HL-60 (cell line): ENCODE measurements around the gene SFRP4.

Experiments
- DNase-seq, 2 experiments: peaks; one replicate each; pipeline ENCODE4 v3.0.0-alpha.2; 2010 to 2020; ENCODE audit warnings: low read depth in 1 of 2, low spot score in 1 of 2
- H3K27ac ChIP-seq: fragments of 250-450 bp; sonication (Bioruptor Pico); replicated peaks from 2 replicates; pipeline ENCODE4 v1.5.1; 2020; ENCODE audit warnings: mild to moderate bottlenecking, moderate library complexity
- H3K27me3 ChIP-seq: fragments of 250-450 bp; sonication (Bioruptor Pico); 2 replicates; pipeline ENCODE4 v1.5.1; 2021; ENCODE audit warnings: mild to moderate bottlenecking, moderate library complexity; ENCODE audit not compliant: insufficient read depth, poor library complexity, severe bottlenecking
- H3K4me3 ChIP-seq: replicated peaks from 2 replicates; pipeline ENCODE4 v1.5.1; 2011; ENCODE audit warnings: mild to moderate bottlenecking, control low read depth, low read length; ENCODE audit not compliant: insufficient read depth
- GABPA ChIP-seq: IDR thresholded peaks from 2 replicates; pipeline ENCODE4 v1.6.1; 2012; ENCODE audit warnings: low read depth
- POLR2AphosphoS5 ChIP-seq: IDR thresholded peaks from 2 replicates; pipeline ENCODE4 v1.6.1; 2012; ENCODE audit warnings: low read depth
- SPI1 ChIP-seq: IDR thresholded peaks from 2 replicates; pipeline ENCODE4 v1.6.1; 2012; ENCODE audit warnings: low read depth, mild to moderate bottlenecking, borderline replicate concordance
- TF ChIP-seq, protein P1 (sequence below): IDR thresholded peaks from 2 replicates; pipeline ENCODE4 v1.6.1; 2012; ENCODE audit warnings: low read depth; ENCODE audit not compliant: insufficient replicate concordance
- TF ChIP-seq, protein P2 (sequence below): IDR thresholded peaks from one replicate; pipeline ENCODE4 v1.5.1; 2011; ENCODE audit warnings: low read length, control low read depth, inconsistent platforms; ENCODE audit not compliant: insufficient read depth

Gene SFRP4

DNA sequence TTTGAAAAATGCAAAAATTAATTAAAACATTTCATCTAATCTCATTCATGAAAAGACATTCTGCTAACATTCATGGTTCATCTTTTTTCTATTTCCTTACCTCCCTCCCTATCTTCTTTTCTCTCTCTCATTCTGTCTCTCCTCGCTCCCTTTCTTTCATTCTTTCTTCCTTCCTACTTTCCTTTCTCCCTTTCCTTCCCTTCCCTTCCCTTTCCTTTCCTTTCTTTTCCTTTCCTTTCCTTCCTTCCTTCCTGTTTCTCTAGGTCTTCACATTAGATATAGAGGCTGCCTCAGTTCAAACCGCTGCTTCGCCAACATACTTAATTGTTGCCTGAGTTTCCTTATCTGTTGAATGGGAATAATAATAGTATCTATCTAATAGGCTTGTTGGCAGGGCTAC, 21.9 kb downstream of the SFRP4 start:
- H3K27me3 ChIP-seq = no peaks in the 10 kb centered on the region
- no peak overlapping the region for H3K4me3 ChIP-seq
- no peak for DNase-seq
- TF ChIP-seq, protein P1, sequence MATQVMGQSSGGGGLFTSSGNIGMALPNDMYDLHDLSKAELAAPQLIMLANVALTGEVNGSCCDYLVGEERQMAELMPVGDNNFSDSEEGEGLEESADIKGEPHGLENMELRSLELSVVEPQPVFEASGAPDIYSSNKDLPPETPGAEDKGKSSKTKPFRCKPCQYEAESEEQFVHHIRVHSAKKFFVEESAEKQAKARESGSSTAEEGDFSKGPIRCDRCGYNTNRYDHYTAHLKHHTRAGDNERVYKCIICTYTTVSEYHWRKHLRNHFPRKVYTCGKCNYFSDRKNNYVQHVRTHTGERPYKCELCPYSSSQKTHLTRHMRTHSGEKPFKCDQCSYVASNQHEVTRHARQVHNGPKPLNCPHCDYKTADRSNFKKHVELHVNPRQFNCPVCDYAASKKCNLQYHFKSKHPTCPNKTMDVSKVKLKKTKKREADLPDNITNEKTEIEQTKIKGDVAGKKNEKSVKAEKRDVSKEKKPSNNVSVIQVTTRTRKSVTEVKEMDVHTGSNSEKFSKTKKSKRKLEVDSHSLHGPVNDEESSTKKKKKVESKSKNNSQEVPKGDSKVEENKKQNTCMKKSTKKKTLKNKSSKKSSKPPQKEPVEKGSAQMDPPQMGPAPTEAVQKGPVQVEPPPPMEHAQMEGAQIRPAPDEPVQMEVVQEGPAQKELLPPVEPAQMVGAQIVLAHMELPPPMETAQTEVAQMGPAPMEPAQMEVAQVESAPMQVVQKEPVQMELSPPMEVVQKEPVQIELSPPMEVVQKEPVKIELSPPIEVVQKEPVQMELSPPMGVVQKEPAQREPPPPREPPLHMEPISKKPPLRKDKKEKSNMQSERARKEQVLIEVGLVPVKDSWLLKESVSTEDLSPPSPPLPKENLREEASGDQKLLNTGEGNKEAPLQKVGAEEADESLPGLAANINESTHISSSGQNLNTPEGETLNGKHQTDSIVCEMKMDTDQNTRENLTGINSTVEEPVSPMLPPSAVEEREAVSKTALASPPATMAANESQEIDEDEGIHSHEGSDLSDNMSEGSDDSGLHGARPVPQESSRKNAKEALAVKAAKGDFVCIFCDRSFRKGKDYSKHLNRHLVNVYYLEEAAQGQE = no peak
- TF ChIP-seq SPI1 = no peak
- TF ChIP-seq, protein P2, sequence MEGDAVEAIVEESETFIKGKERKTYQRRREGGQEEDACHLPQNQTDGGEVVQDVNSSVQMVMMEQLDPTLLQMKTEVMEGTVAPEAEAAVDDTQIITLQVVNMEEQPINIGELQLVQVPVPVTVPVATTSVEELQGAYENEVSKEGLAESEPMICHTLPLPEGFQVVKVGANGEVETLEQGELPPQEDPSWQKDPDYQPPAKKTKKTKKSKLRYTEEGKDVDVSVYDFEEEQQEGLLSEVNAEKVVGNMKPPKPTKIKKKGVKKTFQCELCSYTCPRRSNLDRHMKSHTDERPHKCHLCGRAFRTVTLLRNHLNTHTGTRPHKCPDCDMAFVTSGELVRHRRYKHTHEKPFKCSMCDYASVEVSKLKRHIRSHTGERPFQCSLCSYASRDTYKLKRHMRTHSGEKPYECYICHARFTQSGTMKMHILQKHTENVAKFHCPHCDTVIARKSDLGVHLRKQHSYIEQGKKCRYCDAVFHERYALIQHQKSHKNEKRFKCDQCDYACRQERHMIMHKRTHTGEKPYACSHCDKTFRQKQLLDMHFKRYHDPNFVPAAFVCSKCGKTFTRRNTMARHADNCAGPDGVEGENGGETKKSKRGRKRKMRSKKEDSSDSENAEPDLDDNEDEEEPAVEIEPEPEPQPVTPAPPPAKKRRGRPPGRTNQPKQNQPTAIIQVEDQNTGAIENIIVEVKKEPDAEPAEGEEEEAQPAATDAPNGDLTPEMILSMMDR = no peak
- TF ChIP-seq GABPA = no peak
- TF ChIP-seq POLR2AphosphoS5 = no peak
- no peak overlapping the region for H3K27ac ChIP-seq

DNA sequence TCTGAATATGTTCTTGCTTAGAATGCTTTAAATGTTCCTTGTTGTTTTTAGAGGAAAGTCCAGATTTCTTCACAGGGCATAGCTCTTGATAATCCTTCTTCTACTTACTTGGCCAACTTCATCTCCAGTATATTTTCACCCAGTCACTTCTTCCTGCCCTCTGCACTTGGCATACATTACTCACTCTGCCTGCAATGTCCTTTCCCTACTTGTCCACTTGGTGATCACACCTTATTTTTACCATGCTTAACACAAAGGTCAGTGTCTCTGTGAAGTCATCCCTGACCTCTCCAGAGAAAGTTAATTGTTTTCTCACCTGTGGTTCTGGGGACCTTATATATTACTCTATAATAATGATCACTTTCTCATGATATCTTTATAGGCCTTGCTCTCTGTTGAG, 23.3 kb downstream of the SFRP4 start:
- Histone ChIP-seq H3K27ac (no peak overlapping the region), H3K27me3 (no peaks in the 10 kb centered on the region), H3K4me3 (no peak overlapping the region)
- no peak for DNase-seq
- no peak for TF ChIP-seq GABPA
- TF ChIP-seq, protein P1 = no peak
- TF ChIP-seq, protein P2 = no peak
- TF ChIP-seq POLR2AphosphoS5 = no peak
- no peak for TF ChIP-seq SPI1

DNA sequence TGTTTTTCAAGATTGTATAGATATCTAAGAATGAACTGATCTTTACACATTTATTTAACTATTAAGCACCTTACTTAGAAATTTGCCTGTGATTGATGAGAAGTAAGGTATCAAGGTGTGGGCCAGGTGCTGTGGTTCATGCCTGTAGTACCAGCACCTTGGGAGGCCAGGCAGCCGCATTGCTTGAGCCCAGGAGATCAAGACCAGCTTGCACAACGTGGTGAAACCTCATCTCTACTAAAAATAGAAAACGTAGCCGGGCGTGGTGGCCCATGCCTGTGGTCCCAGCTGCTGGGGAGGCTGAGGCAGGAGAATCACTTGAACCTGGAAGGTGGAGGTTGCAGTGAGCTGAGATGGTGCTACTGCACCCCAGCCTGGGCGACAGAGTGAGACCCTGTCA, 34.5 kb downstream of the SFRP4 start:
- Histone ChIP-seq H3K4me3 (no peak overlapping the region), H3K27ac (no peak overlapping the region), H3K27me3 (no peaks in the 10 kb centered on the region)
- DNase-seq = no peak
- no peak for TF ChIP-seq GABPA
- no peak for TF ChIP-seq POLR2AphosphoS5
- TF ChIP-seq, protein P2 = no peak
- TF ChIP-seq, protein P1 = no peak
- no peak for TF ChIP-seq SPI1
